ENCODE results near the gene IFFO2. TPM values are rescaled to one million over a fixed set of nuclear protein-coding genes. Genes with fewer than 3 reads are reported as not detected.

The IFFO2 gene
- total and polyA plus RNA-seq, 2 experiments from 2014 or later = 0.71 to 7.5 TPM

DNA sequence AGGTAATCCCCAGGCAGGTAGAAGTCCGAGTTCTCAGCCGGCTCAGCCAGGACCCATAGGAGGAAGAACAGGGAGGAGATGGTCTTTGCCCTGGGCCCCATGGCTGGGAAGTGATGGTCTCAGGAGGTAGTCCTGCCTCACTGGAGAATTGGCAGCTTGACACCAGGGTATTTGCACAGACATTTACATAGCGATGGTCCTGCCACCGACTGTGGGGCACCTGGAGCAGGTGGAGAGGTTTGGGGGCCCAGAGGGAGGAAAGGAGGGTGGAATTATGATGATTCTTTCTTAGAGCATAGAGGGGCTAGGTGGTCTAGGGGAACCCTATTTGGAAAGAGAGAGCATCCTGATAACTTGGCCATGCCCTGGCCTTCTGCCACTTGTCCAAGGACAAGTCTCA is 96.9 kb downstream of the IFFO2 start, which contains the start of gene TAS1R2:
TSS of gene TAS1R2 (minus strand) at position 101 of the 400 bp plus-strand sequence. CDS start at position 101, 0 bp downstream.
- no peak for ATAC-seq
- no peak within 1 kb of the TSS for H3K4me3 ChIP-seq

More for the DNA sequence above, 96.9 kb downstream of the IFFO2 start, which contains the start of gene TAS1R2:
- Histone ChIP-seq H3K79me2 (replicated peaks; ENCODE audit: insufficient read depth) (no peaks in the 10 kb centered on the region), H3K27me3 (ENCODE audit: insufficient read depth) (no peaks in the 10 kb centered on the region), H3K4me1 (ENCODE audit: insufficient read depth) (no peaks in the 10 kb centered on the region), H2AFZ (no peak within 1 kb of the TSS), H3K36me3 (ENCODE audit: insufficient read depth) (no peaks in the 10 kb centered on the region), H4K20me1 (replicated peaks; ENCODE audit: insufficient read depth) (no peaks in the 10 kb centered on the region), H3K4me2 (no peak within 1 kb of the TSS), H3F3A (replicated peaks; ENCODE audit: low read depth) (no peaks in the 10 kb centered on the region), H3K27ac (ENCODE audit: low read depth) (no peak within 1 kb of the TSS), H3K9me2 (ENCODE audit: insufficient read depth) (0 out of 2 replicates have a peak, but pooled peaks cover 10% of the 10 kb centered on the region)
- H3K4me1 Mint-ChIP-seq = no peaks in the 10 kb centered on the region
- H3K36me3 Mint-ChIP-seq (ENCODE audit: low read depth) = no peaks in the 10 kb centered on the region
- H3K27me3 Mint-ChIP-seq (ENCODE audit: insufficient read depth, low read depth, poor library complexity) = peaks cover 4% of the 10 kb centered on the region
- TF ChIP-seq, protein P1, sequence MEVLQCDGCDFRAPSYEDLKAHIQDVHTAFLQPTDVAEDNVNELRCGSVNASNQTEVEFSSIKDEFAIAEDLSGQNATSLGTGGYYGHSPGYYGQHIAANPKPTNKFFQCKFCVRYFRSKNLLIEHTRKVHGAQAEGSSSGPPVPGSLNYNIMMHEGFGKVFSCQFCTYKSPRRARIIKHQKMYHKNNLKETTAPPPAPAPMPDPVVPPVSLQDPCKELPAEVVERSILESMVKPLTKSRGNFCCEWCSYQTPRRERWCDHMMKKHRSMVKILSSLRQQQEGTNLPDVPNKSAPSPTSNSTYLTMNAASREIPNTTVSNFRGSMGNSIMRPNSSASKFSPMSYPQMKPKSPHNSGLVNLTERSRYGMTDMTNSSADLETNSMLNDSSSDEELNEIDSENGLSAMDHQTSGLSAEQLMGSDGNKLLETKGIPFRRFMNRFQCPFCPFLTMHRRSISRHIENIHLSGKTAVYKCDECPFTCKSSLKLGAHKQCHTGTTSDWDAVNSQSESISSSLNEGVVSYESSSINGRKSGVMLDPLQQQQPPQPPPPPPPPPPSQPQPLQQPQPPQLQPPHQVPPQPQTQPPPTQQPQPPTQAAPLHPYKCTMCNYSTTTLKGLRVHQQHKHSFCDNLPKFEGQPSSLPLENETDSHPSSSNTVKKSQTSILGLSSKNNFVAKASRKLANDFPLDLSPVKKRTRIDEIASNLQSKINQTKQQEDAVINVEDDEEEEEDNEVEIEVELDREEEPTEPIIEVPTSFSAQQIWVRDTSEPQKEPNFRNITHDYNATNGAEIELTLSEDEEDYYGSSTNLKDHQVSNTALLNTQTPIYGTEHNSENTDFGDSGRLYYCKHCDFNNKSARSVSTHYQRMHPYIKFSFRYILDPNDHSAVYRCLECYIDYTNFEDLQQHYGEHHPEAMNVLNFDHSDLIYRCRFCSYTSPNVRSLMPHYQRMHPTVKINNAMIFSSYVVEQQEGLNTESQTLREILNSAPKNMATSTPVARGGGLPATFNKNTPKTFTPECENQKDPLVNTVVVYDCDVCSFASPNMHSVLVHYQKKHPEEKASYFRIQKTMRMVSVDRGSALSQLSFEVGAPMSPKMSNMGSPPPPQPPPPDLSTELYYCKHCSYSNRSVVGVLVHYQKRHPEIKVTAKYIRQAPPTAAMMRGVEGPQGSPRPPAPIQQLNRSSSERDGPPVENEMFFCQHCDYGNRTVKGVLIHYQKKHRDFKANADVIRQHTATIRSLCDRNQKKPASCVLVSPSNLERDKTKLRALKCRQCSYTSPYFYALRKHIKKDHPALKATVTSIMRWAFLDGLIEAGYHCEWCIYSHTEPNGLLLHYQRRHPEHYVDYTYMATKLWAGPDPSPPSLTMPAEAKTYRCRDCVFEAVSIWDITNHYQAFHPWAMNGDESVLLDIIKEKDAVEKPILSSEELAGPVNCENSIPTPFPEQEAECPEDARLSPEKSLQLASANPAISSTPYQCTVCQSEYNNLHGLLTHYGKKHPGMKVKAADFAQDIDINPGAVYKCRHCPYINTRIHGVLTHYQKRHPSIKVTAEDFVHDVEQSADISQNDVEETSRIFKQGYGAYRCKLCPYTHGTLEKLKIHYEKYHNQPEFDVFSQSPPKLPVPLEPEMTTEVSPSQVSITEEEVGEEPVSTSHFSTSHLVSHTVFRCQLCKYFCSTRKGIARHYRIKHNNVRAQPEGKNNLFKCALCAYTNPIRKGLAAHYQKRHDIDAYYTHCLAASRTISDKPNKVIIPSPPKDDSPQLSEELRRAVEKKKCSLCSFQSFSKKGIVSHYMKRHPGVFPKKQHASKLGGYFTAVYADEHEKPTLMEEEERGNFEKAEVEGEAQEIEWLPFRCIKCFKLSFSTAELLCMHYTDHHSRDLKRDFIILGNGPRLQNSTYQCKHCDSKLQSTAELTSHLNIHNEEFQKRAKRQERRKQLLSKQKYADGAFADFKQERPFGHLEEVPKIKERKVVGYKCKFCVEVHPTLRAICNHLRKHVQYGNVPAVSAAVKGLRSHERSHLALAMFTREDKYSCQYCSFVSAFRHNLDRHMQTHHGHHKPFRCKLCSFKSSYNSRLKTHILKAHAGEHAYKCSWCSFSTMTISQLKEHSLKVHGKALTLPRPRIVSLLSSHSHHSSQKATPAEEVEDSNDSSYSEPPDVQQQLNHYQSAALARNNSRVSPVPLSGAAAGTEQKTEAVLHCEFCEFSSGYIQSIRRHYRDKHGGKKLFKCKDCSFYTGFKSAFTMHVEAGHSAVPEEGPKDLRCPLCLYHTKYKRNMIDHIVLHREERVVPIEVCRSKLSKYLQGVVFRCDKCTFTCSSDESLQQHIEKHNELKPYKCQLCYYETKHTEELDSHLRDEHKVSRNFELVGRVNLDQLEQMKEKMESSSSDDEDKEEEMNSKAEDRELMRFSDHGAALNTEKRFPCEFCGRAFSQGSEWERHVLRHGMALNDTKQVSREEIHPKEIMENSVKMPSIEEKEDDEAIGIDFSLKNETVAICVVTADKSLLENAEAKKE (CRISPR knock-in tag; IDR thresholded peaks at IDR 0.05) = no peak
- no peak for TF ChIP-seq ZNF114 (CRISPR knock-in tag; IDR thresholded peaks at IDR 0.05)
- TF ChIP-seq, protein P2, sequence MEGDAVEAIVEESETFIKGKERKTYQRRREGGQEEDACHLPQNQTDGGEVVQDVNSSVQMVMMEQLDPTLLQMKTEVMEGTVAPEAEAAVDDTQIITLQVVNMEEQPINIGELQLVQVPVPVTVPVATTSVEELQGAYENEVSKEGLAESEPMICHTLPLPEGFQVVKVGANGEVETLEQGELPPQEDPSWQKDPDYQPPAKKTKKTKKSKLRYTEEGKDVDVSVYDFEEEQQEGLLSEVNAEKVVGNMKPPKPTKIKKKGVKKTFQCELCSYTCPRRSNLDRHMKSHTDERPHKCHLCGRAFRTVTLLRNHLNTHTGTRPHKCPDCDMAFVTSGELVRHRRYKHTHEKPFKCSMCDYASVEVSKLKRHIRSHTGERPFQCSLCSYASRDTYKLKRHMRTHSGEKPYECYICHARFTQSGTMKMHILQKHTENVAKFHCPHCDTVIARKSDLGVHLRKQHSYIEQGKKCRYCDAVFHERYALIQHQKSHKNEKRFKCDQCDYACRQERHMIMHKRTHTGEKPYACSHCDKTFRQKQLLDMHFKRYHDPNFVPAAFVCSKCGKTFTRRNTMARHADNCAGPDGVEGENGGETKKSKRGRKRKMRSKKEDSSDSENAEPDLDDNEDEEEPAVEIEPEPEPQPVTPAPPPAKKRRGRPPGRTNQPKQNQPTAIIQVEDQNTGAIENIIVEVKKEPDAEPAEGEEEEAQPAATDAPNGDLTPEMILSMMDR (conservative IDR thresholded peaks at IDR 0.05; ENCODE audit: low read depth in 2 of 2) = no peak
- TF ChIP-seq CREB1 (CRISPR knock-in tag; IDR thresholded peaks at IDR 0.05; ENCODE audit: low read depth) = no peak
- TF ChIP-seq, protein P3, sequence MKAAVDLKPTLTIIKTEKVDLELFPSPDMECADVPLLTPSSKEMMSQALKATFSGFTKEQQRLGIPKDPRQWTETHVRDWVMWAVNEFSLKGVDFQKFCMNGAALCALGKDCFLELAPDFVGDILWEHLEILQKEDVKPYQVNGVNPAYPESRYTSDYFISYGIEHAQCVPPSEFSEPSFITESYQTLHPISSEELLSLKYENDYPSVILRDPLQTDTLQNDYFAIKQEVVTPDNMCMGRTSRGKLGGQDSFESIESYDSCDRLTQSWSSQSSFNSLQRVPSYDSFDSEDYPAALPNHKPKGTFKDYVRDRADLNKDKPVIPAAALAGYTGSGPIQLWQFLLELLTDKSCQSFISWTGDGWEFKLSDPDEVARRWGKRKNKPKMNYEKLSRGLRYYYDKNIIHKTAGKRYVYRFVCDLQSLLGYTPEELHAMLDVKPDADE (IDR thresholded peaks at IDR 0.05) = no peak
- no peak for TF ChIP-seq POLR2AphosphoS5 (IDR thresholded peaks at IDR 0.05; ENCODE audit: low read depth)
- no peak for TF ChIP-seq ZNF331 (CRISPR knock-in tag; IDR thresholded peaks at IDR 0.05; ENCODE audit: low read depth)
- no peak for TF ChIP-seq STAT1 (IDR thresholded peaks at IDR 0.05; ENCODE audit: unreplicated experiment)
- TF ChIP-seq JUNB (IDR thresholded peaks at IDR 0.05; ENCODE audit: unreplicated experiment) = no peak
- no peak for DNase-seq (ENCODE audit: low spot score)
- H3K9me3 Mint-ChIP-seq = no peaks in the 10 kb centered on the region
- no peak within 1 kb of the TSS for H3K4me3 Mint-ChIP-seq
- no peak within 1 kb of the TSS for H3K27ac Mint-ChIP-seq
